Peyer's patch (tissue), 4 donors: ENCODE data around the gene SMIM31. TPM values are rescaled to one million over a fixed set of nuclear protein-coding genes. Genes with fewer than 3 reads are reported as not detected.

Source experiments
- DNase-seq, 3 donors: peaks; one replicate each; pipeline ENCODE4 v3.0.0-alpha.2; 2017 to 2019
- H3K27ac ChIP-seq, 4 donors: fragments of 200-600 bp; sonication (generic); one replicate each; pipeline ENCODE4 v1.5.1; 2016 to 2019
- H3K27me3 ChIP-seq, 2 donors: fragments of 200-600 bp; sonication (generic); one replicate each; pipeline ENCODE4 v1.5.1; 2019
- H3K36me3 ChIP-seq, 3 donors: fragments of 200-600 bp; sonication (generic); one replicate each; pipeline ENCODE4 v1.5.1; 2016 to 2019
- H3K4me1 ChIP-seq, 4 donors: fragments of 200-600 bp; sonication (generic); one replicate each; pipeline ENCODE4 v1.5.1; 2016 to 2019
- H3K4me3 ChIP-seq, 4 donors: fragments of 200-600 bp; sonication (generic); 1 replicate in 3 of 4; 2 replicates in 1 of 4; pipeline ENCODE4 v1.5.1; 2016 to 2019; ENCODE audit warnings: mild to moderate bottlenecking in 1 of 4
- H3K9me3 ChIP-seq, 4 donors: fragments of 200-600 bp; sonication (generic); one replicate each; pipeline ENCODE4 v1.5.1; 2016 to 2019; ENCODE audit warnings: mild to moderate bottlenecking in 1 of 4
- CTCF ChIP-seq, 6 experiments: fragments of 450-650 bp in 4 of 6; fragments of 200-600 bp in 2 of 6; sonication (generic) in 1 of 6; IDR thresholded peaks; one replicate each; pipeline ENCODE4 v1.5.1; 2017 to 2019; ENCODE audit warnings: antibody characterized with exemption in 6 of 6, mild to moderate bottlenecking in 3 of 6, moderate library complexity in 1 of 6
- POLR2A ChIP-seq, 2 donors: fragments of 450-650 bp; IDR thresholded peaks; one replicate each; pipeline ENCODE4 v1.5.1; 2017; ENCODE audit warnings: antibody characterized with exemption in 2 of 2, mild to moderate bottlenecking in 2 of 2, moderate library complexity in 2 of 2
- total RNA-seq, 4 donors: library from RNA; depleted of rRNA; stranded (reverse); fragments of >200 nt; gene quantifications; one replicate each; pipeline ENCODE4 v1.1.0, GENCODE V29; 2016

Gene SMIM31
- total RNA-seq, 4 donors from 2014 or later, result 6.6 to 17.3 (median 16.5) TPM

GRCh38 chr4:164800786-164801185 lies 46.9 kb downstream of the SMIM31 start:
- no peak overlapping the region for H3K4me3 ChIP-seq
- TF ChIP-seq POLR2A (IDR thresholded peaks at IDR 0.05) (no peak), CTCF (IDR thresholded peaks at IDR 0.05) (no peak)
- no peaks in the 10 kb centered on the region for H3K4me1 ChIP-seq
- no peak for DNase-seq
- H3K9me3 ChIP-seq, result no peaks in the 10 kb centered on the region
- no peaks in the 10 kb centered on the region for H3K27me3 ChIP-seq
- no peak overlapping the region for H3K27ac ChIP-seq
- no peaks in the 10 kb centered on the region for H3K36me3 ChIP-seq

GRCh38 chr4:164802301-164802901 lies 48.5 kb downstream of the SMIM31 start:
- TF ChIP-seq CTCF (IDR thresholded peaks at IDR 0.05), result no peak
- TF ChIP-seq POLR2A (IDR thresholded peaks at IDR 0.05), result no peak
- H3K27ac ChIP-seq, result no peak overlapping the region
- DNase-seq, result no peak

GRCh38 chr4:164803702-164804101 lies 49.8 kb downstream of the SMIM31 start:
- no peaks in the 10 kb centered on the region for H3K36me3 ChIP-seq
- H3K9me3 ChIP-seq, result no peaks in the 10 kb centered on the region
- TF ChIP-seq CTCF (IDR thresholded peaks at IDR 0.05) (no peak), POLR2A (IDR thresholded peaks at IDR 0.05) (no peak)
- no peak overlapping the region for H3K4me3 ChIP-seq
- no peaks in the 10 kb centered on the region for H3K4me1 ChIP-seq
- no peaks in the 10 kb centered on the region for H3K27me3 ChIP-seq
- DNase-seq, result no peak
- H3K27ac ChIP-seq, result no peak overlapping the region

More at GRCh38 chr4:164802301-164802901, 48.5 kb downstream of the SMIM31 start:
- no peaks in the 10 kb centered on the region for H3K27me3 ChIP-seq
- no peaks in the 10 kb centered on the region for H3K36me3 ChIP-seq
- H3K9me3 ChIP-seq, result no peaks in the 10 kb centered on the region
- H3K4me3 ChIP-seq, result no peak overlapping the region
- H3K4me1 ChIP-seq, result no peaks in the 10 kb centered on the region

GRCh38 chr4:164807611-164808010 lies 53.7 kb downstream of the SMIM31 start:
- Histone ChIP-seq H3K4me3 (no peak overlapping the region), H3K9me3 (no peaks in the 10 kb centered on the region), H3K36me3 (no peaks in the 10 kb centered on the region), H3K27ac (no peak overlapping the region), H3K4me1 (no peaks in the 10 kb centered on the region), H3K27me3 (no peaks in the 10 kb centered on the region)
- no peak for DNase-seq
- no peak for TF ChIP-seq POLR2A (IDR thresholded peaks at IDR 0.05)
- TF ChIP-seq CTCF (IDR thresholded peaks at IDR 0.05), result no peak

GRCh38 chr4:164813554-164813953 lies 59.6 kb downstream of the SMIM31 start:
- TF ChIP-seq POLR2A (IDR thresholded peaks at IDR 0.05), result no peak
- TF ChIP-seq CTCF (IDR thresholded peaks at IDR 0.05), result no peak
- H3K4me3 ChIP-seq, result no peak overlapping the region
- H3K27me3 ChIP-seq, result no peaks in the 10 kb centered on the region
- no peaks in the 10 kb centered on the region for H3K36me3 ChIP-seq
- no peak for DNase-seq
- H3K4me1 ChIP-seq, result no peaks in the 10 kb centered on the region
- H3K9me3 ChIP-seq, result no peaks in the 10 kb centered on the region
- no peak overlapping the region for H3K27ac ChIP-seq

DNA sequence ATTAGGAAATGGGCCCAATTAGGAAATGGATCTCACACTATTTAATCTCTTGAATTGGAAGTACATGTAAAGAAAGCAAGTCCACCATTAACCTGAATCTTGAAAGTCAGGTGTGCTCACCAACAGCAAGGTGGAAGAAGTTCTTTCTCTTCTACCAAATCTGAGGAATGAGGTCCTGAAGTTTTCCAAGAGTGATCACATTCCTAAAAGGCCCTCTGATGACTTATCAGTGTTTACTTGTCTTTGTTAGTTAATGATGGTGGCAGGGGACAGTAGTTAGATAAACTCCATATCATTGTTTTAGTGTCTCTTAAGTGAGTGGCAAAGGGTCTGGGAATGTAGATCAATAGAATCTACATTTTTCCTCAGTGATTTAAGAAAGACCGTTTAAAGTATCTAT lies 61.8 kb downstream of the SMIM31 start:
- TF ChIP-seq POLR2A (IDR thresholded peaks at IDR 0.05), result no peak
- TF ChIP-seq CTCF (IDR thresholded peaks at IDR 0.05), result no peak

More for the DNA sequence above, 61.8 kb downstream of the SMIM31 start:
- Histone ChIP-seq H3K4me1 (no peaks in the 10 kb centered on the region), H3K4me3 (no peak overlapping the region), H3K9me3 (no peaks in the 10 kb centered on the region), H3K27ac (no peak overlapping the region), H3K36me3 (no peaks in the 10 kb centered on the region), H3K27me3 (no peaks in the 10 kb centered on the region)
- DNase-seq, result no peak
